Measurements from ENCODE around the gene KIAA1143. TPM values are rescaled to one million over a fixed set of nuclear protein-coding genes. Genes with fewer than 3 reads are reported as not detected.

The KIAA1143 gene
- total RNA-seq, 1 experiment from 2014 or later: 30.8 TPM

GRCh38 chr3:44721231-44722102 lies 40.0 kb downstream of the KIAA1143 start:
- Histone ChIP-seq H3K27me3 (no peaks in the 10 kb centered on the region), H3K4me1 (no peaks in the 10 kb centered on the region), H3K9me3 (replicated peaks) (peaks cover 18% of the 10 kb centered on the region), H3K27ac (no peak overlapping the region), H3K4me3 (no peak overlapping the region), H3K36me3 (no peaks in the 10 kb centered on the region)
- DNase-seq: peak in 1 of 2 experiments; percentile 4

- DNase-seq: peak; percentile 55 to 64
- Histone ChIP-seq H3K4me3 (peak within 1 kb of the TSS; percentile 59), H3K36me3 (no peaks in the 10 kb centered on the region), H3K9me3 (replicated peaks) (peaks cover 4% of the 10 kb centered on the region; the same call in 1 of the 2 replicates), H3K4me1 (no peaks in the 10 kb centered on the region), H3K27me3 (no peaks in the 10 kb centered on the region), H3K27ac (no peak within 1 kb of the TSS)
These were observed 48.9 kb downstream of the KIAA1143 start, which contains the start of gene ZNF502 for GRCh38 chr3:44712455-44713075. TSS of gene ZNF502 (plus strand) at chr3:44712660. CDS start at chr3:44720262, 7,602 bp downstream.

Other genes starting within 250 kb of the KIAA1143 start
- gene ZKSCAN7, start 206.4 kb downstream of the KIAA1143 start, total RNA-seq (2014; rRNA removed; shearing (Covaris generic)): 6.2 and 6.6 TPM in 2 replicates
- gene ZNF660, start 176.7 kb downstream of the KIAA1143 start, total RNA-seq (2014; rRNA removed; shearing (Covaris generic)): 6.5 and 8.3 TPM in 2 replicates
- gene ZNF197, start 136.6 kb downstream of the KIAA1143 start, total RNA-seq (2014; rRNA removed; shearing (Covaris generic)): 16.8 and 22.5 TPM in 2 replicates
- 17.0 and 18.7 TPM in 2 replicates for gene ZNF35, start 112.9 kb downstream of the KIAA1143 start, total RNA-seq (2014; rRNA removed; shearing (Covaris generic))
- gene ZNF502, start 49.0 kb downstream of the KIAA1143 start, total RNA-seq (2014; rRNA removed; shearing (Covaris generic)): 1.0 and 1.2 TPM in 2 replicates
- gene ZNF501, start 32.0 kb downstream of the KIAA1143 start, total RNA-seq (2014; rRNA removed; shearing (Covaris generic)): 0.76 and 1.8 TPM in 2 replicates
- gene KIF15, start 175 bp upstream of the KIAA1143 start, total RNA-seq (2014; rRNA removed; shearing (Covaris generic)): 41.9 and 46.9 TPM in 2 replicates
- 1.6 TPM in 2 replicates for gene TMEM42, start 100.3 kb upstream of the KIAA1143 start, total RNA-seq (2014; rRNA removed; shearing (Covaris generic))
- gene TGM4, start 113.0 kb upstream of the KIAA1143 start, total RNA-seq (2014; rRNA removed; shearing (Covaris generic)): not detected in 2 replicates
- 51.4 and 55.6 TPM in 2 replicates for gene ZDHHC3, start 214.6 kb upstream of the KIAA1143 start, total RNA-seq (2014; rRNA removed; shearing (Covaris generic))
- 41.8 and 49.2 TPM in 2 replicates for gene EXOSC7, start 214.6 kb upstream of the KIAA1143 start, total RNA-seq (2014; rRNA removed; shearing (Covaris generic))

Data from SJCRH30 (cell line).